ENCODE results near the gene CAMK2B.

The CAMK2B gene

DNA sequence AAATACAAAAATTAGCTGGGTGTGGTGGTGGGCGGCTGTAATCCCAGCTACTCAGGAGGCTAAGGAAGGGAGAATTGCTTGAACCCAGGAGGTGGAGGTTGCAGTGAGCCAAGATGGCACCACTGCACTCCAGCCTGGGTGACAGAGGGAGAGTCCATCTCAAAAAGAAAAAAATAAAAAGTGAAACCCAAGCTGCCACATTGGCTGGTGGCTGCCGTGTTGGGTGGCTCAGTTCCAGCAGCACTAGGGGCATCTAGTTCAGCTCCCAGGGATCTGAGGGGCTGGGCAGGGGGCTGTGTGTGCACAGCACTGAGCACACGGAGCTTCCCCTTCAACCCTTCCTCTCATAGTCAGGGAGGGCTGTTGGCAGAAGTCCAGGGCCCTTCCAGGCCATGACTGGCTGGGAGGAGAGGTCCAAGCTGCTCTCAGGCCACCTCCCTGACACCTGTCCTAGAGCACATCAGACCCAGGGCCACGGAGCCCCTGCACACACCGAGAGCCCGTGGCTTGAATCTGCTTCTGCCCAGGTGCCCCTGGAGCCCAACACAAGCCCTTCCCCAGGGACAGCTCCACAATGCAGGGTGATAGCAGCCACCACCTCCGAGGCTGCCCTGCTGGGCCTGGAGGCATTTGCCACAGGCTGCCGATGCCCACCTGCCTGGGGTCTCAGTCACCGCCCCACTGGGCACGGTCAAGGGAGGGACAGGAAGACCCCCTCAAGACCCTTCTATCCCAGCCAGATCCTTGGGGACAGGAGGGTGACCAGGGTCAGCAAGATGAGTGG, 77.3 kb downstream of the CAMK2B start:
- no peak for DNase-seq

DNA sequence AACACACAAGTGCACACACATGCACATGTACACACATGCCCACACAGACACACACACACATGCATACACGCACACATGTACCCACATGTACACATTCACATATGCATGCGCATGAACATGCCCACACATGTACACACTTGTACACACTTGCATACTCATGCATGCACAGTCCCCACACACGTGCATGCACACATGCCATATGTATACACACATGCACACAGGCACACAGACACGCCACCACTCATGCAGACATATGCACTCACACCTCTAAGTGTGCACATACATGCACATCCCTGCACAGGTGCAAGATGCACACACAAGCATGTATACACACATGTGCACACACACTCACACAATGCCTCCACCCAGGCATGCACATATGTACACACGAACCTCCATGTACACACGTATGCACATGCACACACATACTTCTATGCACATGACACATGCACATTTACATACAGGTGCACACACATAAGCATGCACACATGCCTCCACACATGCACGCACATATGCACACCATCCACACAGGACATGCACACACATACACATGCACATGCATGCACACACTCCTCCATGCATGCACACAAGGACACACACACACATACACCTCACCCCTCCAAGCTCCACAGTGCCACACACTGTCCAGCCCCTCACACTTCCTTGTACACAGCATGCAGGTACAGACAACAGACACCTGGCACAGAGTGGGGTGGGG, 78.8 kb downstream of the CAMK2B start:
- no peak for DNase-seq

DNA sequence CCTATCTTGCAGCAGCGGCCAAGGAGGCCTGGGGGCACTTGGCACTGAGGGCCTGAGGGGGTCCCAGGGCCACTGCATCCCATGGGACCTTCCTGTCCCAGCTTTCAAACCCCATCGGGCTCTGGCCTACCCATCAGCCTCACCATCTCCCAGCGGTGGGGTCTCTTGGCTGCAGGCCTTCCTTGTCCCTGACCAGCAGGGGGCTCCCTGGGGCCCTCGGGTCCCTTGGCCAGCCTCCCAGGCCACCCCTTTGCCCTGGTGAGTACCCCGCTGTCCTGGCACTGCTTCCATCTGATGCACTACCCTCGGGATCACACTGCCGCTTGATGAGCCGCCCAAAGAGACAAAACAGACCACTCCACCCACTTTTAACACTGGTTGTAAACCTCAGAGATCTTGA, 81.1 kb downstream of the CAMK2B start:
- peak; percentile 16 for DNase-seq

DNA sequence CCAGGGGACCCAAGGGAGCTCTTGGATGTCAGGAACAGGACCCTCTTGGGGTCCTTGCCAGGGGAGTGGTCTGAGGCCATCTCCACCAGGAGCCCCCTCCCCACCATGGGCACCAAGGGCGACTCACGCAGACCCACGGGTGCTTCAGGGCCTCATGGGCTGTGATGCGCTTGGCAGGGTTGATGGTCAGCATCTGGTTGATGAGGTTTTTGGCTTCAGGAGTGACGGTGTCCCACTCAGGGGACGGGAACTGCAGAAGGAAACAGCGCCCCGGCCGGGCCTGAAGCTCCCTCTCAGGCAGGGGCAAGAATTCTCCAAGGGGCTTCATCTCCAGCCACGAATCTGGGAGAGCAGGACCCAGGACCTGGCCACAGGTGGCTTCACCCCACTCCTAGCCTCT, 83.3 kb downstream of the CAMK2B start:
- no peak for DNase-seq

DNA sequence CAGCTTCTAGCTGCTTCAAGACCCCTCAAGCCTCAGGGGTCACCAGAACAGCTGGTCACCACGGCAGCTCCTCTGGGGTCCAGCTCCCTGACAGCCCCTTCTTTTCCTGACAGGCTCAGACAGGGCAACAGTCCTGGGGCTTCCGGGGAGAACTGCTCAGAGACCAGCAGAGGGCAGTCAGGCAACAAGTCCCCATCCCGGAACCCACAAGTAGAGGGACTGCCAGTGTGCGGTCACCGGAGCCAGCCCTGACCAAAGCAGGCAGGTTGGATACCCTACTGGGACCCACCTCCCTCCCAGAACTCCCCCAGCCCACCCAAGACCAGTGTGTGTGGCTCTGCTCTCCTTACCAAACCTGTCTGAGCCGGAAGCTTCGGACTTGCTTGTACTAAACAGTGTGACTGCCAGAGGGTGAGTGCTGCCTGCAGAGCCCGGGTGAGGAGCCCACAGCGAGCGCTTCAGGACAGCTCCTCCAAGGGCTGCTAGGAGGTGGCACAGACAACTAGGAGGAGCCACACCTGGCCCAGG, 84.3 kb downstream of the CAMK2B start:
- DNase-seq = peak; percentile 82

DNA sequence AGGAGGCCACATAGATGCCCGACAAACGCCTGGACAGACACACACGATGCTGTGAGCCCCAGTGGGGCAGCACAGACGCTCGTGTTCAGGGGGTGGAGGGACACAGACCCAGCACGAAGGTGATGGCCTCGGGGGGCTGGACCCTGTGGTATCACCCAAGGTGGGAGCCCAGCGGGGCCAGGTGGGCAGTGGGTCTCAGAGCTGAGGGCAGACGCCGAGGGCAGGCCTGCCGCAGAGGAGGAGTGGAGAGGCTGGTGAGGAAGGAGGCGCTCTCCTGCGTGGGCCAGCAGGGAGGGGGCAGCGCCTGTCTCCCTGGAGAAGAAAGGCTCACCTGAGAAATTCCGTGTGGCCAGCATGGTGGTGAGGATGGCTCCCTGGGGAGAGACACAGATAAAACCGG, 85.0 kb downstream of the CAMK2B start:
- no peak for DNase-seq

DNA sequence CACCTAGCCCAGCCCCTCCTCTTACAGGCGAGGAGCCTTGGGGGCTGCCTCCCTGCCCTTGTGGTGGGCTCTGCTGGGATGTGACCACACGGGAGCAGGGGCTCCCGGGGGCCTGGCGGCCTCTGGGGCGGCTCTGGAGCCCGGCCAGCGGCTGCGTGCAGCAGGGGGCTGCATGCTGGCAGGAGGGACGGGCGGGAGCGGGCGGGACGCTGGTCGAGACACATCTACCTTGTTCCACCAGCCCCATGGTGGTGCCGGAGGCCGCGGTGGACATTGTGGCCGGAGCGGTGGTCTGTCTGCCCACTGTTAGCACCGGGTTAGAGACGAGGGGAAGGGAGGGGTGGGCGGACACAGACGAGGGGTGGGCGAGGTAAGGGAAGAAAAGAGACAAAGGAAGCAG, 86.0 kb downstream of the CAMK2B start:
- DNase-seq = no peak

DNA sequence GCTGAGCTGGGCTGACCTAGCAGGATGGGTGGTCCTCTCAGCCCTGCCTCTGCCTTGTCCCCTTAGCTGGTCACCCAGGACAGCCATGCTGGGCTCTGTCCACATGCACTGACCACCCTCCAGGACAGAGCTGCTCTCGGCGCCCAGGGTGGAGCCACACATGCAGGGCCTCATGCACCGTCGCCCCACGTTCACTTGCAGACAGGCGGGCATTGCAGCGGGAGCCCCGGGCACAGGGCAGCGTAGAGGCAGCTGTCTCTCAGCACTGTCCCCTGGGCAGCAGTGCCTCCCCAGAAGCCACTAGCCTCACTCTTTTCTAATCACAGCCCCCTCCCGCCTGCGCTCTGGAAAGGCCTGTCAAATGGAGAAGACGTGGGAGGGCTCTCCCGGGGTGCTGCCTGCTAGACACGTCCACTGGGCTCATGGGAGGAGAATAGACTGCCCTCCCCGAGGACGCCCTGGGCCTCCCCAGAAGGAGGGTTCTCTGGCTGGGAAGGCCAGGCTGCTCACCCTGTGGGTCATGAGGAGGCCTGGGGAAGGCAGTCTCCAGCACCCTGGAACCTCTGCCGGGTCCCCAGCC, 87.2 kb downstream of the CAMK2B start:
- no peak for DNase-seq

DNA sequence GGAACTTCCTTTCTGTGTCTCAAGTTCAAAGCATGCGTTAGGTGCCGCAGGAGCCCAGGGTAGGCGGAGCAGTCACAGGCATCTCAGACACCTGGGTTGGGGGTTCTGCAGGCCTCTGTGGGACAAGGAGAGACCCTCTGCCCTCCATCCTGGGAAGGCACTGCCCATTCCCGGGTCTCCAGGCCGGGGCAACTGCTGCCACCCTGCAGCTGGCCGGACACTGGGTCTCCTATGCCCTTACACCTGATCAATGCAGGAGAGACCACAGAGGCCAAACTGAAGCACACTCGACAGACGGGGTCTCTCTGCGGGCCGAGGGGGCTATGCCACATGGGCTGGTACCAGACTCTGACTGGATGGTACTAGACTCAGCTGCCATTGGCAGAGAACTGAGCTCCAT, 87.7 kb downstream of the CAMK2B start:
- DNase-seq = no peak

DNA sequence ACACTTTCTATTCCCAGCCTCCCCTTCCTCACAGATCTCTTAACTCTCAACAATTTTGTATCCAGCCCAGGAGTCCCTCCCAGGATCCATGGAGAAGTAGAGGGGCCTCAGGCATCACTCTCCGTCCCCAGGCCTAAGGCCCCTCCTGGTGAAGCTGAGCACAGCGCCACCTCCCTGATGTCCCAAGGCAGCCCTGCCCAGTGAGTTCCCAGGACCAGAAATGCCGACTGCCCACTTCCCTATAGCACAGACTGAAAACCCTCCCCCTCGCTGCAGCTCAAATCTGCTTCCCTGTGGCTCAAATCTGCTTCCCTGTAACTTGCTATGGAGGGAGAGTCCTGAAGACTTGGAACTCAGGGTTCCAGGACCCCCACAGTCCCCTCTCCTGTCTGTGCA, 89.1 kb downstream of the CAMK2B start:
- peak; percentile 8 for DNase-seq

DNA sequence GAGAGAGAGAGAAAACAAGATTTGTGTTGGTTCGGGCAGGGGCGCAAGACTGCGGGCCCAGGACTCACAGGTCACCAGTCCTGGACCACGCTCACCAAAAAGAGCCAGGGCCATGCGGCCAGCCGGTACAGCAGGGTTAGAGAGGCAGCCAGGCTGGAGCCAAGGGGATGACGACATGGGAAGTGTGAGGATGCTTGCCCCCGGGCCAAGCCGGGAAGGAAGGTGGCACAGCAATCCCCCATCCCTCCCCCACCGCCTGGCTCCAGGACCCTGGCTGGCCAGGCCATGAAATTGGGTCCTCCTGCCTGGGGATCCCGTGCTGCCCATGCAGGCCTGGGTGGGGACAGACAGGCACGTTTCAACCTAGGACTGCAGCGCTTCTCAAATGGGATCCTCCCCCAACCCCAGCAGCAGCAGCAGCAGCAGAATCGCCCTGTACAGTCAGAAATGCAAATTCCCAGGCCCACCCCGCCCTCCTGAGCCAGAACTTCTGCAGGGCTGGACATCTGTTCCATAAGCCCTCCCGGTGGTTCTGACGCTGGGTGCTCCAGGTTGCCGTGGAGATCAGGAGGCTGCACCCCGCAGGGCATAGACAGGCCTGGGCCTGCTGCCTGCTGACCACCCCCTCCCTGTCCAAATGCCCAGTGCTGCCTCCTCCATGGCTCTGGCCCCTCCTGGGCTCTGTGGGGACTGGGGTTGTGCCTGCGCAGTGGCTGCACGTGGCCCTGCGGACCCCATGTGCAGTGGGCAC, 89.6 kb downstream of the CAMK2B start:
- no peak for DNase-seq

DNA sequence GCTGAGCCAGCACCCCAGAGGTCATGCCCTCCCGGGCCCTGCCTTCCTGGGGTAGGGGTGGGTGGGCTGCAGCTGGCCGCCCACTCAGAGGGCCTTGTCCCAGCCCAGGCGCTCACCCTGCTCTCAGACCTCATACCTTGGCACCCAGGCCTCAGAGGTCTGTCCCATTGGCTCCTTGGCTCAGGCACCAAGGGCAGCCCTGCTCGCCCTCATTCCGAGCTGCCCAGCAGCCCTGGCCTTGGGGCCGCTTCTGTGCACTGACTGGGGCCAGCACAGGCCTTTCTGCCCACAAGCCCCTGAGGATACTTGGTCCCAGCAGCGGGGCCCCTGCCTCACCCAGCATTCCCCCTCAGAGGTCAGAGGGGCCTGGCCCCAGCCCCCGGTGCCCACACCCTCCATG, 90.3 kb downstream of the CAMK2B start:
- no peak for DNase-seq

DNA sequence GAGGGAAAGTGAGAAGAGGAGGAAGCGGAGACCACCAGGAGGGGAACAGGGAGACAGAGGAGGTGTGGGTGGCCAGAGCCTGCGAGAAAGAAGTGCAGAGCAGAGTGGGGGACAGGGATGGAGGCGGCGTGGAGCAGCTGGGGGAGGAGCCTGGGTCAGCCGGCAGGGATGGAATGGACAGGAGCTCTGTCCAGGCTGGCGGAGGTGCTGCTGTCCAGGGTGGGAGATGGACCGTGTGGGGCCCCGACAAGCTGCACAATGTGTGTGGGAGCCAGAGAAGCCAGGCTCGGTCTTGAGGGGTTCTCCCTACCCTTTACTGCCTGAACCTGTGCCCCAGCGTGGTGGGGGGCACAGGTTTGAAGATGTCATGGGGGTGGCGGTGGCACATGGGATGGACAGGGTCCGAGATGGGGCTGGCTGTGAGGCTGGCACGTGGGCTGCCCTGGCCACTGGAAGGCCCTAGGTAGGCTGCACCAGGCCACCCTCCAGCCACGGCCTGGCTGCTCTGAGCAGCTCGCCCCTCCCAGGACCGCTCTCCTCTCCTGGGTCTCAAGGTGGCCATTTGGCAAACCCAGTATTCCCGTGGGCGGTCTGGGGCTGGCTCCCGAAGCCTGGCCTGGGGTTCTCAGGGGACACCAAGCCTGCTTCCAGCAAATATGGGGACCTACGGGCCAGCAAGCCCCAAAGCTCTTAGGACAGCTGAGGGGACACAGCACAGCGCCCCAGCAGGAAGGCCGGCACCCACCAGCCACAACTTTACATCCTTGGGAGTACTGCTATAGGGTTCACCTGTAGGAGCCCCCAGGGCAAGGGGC, 92.3 kb downstream of the CAMK2B start:
- no peak for DNase-seq

DNA sequence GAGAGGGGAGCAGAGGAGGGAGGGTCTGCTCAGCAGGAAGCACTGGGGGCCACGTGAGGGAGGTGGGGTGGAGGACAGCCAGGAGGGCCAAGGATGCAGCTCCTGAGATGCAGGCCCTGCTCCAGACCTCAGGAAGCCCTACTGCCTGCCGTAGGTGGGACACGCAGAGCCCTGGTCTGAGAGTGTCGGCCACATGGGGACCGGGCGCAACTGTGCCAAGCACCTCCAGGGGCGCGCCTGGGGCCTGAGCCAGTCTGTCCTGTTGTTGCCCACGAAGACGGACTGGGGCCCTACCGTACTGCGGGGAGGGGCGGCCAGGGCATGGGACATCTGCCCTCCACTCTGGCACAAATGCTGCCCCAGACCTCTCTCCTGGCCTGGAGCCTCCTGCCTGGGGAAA, 93.0 kb downstream of the CAMK2B start:
- DNase-seq = no peak

DNA sequence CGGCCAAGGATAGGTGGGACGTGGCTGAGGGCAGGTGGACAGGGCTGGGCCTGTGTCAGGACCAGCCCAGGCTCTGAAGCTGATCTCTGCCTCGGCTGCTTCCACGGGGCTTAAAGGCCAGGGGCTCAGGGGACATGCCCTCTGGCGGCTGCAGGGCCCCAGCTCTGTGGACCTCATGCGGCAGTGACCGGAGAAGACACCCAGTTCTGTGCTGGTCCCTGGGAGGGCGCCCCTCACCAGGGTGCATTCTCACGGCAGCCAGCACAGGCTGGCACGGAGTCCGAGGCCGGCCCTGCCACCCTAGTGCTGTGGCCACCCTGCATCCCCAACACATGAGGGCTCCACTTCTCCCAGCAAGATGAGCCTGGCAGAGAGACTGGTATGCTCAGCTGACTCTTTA, 94.3 kb downstream of the CAMK2B start:
- no peak for DNase-seq

DNA sequence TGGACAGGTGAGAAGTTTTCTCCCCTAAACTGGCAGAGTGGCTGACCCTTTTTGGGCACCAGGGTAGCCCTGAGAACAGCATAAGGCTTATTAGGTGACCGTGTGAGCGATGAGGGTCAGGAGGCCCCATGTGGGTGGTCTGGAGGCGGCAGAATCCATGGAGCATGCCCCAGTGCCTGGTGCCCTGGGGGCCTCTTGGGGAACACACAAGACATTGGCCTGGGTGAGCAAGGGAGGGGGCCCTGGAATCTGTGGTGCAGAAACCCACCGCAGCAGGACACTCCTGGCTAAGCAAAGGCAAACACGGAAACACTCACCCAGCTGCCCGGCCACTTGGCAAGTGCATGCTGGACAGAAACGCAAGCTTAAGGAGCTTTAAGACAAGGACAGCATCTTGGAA, 95.1 kb downstream of the CAMK2B start:
- no peak for DNase-seq

DNA sequence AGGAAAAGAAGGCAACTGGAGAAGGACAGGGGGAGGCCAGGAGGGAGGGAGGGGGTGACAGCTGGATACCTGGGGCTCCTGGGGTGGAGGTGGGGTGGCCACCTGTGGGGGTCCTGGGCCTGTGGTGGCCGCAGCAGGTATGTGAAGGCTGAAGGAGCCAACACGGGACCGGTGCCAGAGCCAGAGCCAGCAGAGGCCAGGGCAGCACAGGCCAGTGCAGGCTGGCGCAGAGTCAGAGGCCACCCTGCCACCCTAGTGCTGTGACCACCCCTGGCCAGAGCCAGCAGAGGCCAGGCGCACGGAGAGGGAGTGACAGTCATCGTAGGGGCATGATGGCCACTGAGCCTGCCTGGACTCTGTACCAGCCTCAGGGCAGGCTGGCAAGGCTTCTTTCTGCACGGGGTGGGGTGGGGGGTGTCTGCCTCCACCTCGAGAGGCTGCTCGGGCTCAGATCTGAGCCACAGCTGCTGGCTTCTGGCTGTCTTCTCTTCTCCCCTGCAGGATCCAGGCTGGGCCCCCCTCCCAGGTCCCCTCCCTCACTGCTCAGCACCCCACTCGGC, 95.8 kb downstream of the CAMK2B start:
- no peak for DNase-seq

DNA sequence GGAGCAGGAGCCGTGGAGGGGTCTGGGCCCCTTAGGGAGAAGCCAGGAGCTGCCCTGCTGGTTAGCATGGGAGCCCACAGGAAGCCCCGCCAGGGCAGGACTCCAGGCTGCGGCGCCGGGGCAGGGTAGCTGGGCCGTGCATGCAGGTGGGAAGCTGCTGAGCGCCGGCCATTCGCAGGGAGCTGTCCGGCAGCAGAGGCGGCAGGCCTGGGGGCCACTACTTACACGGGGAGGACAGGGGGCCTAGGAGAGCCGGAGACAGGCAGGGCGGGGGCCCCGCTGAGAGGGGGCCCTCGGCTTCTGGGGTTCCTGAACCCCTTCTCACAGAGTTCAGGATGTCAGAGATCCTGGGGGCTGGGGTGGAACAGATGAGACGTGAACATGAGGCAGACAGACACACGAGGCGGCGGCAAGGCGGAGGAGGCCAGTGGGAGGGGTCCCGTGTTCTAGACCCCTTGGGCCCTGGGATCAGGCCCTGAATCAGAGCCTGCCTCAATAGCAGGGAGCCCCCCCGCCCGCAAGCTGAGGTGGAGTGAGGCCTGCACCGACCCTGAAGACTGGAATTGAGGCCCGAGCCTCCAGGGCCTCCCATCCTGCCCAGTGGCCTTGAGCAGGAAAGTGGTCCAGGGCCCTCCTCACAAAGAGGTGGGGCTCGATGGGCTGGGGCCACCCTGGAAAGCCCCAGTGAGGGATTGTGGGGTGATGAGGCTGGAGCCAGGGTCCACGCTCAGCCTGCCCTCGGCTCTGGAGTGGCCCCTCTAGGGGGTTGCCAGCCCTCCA, 96.6 kb downstream of the CAMK2B start:
- DNase-seq = no peak

DNA sequence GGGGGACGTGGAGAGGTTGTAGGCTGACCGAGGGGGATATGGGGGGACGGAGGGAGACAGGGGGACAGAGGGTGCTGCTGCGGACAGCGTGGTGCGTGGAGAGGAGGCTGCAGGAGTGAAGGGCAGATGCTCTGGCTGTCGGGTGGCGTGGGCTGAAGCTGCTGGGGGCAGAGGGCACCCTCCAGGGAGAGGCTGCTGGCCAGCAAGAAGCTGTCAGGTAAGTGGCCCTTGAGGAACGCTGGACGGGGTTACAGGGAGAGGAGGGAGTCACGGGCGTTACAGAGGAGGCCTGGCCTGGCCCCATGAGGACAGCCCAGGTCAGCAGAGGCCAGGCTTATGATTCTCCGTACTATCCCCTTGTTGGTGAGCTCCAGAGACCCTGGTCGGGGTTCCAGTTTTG, 97.5 kb downstream of the CAMK2B start:
- DNase-seq = no peak

DNA sequence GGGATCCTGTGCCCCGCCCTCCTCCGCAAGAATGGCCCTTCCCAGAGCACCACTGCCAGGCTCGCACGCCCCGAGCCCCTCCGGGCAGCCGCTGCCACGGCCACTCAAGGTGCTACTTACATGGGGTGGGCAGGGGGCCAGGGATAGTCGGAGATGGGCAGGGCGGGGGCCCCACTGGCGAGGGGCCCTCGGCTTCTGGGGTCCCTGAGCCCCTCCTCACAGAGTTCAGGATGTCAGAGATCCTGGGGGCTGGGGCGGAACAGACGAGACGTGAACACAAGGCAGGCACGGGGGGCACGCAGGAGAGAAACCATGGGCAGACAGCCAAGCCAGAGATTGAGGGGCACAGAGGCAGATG, 99.0 kb downstream of the CAMK2B start:
- no peak for DNase-seq
